ENCODE results near the gene SCN9A.
"Not testable (repeated sequence)": the region's sequence is repeated elsewhere in the genome, so short reads cannot be mapped to it uniquely, and the experiment has no call there.

Gene SCN9A

GRCh38 chr2:166375736-166376487 is at the start of gene SCN9A:
Gene SCN9A (minus strand): TSS chr2:166375944. CDS start chr2:166311756, 64,188 bp downstream.
- FAIRE-seq, result no peak

- FAIRE-seq, result no peak
Measured at GRCh38 chr2:166424841-166425240, 49.1 kb upstream of the SCN9A start.

GRCh38 chr2:166419616-166419934 is 43.8 kb upstream of the SCN9A start:
- FAIRE-seq, result peak; percentile 77

GRCh38 chr2:166418853-166419615 is 43.3 kb upstream of the SCN9A start:
- no peak for FAIRE-seq

- peak; percentile 31 for FAIRE-seq
Measured at GRCh38 chr2:166417669-166418068, 41.9 kb upstream of the SCN9A start.

GRCh38 chr2:166413255-166413654 is 37.5 kb upstream of the SCN9A start:
- no peak for FAIRE-seq

GRCh38 chr2:166411473-166412230 is 35.9 kb upstream of the SCN9A start:
- FAIRE-seq, result peak; percentile 90

- FAIRE-seq, result no peak
Measured at GRCh38 chr2:166410828-166411472, 35.2 kb upstream of the SCN9A start.

GRCh38 chr2:166407746-166408145 is 32.0 kb upstream of the SCN9A start:
- not testable (repeated sequence) for FAIRE-seq

GRCh38 chr2:166406374-166406773 is 30.6 kb upstream of the SCN9A start:
- no peak for FAIRE-seq

GRCh38 chr2:166405569-166405926 is 29.8 kb upstream of the SCN9A start:
- no peak for FAIRE-seq

GRCh38 chr2:166404831-166405568 is 29.3 kb upstream of the SCN9A start:
- FAIRE-seq, result no peak

GRCh38 chr2:166394245-166394644 is 18.5 kb upstream of the SCN9A start:
- no peak for FAIRE-seq

GRCh38 chr2:166393008-166393407 is 17.3 kb upstream of the SCN9A start:
- FAIRE-seq, result no peak

GRCh38 chr2:166388481-166389070 is 12.8 kb upstream of the SCN9A start:
- no peak for FAIRE-seq

- no peak for FAIRE-seq
Measured at GRCh38 chr2:166385313-166385712, 9.6 kb upstream of the SCN9A start.

GRCh38 chr2:166384774-166385173 is 9.0 kb upstream of the SCN9A start:
- FAIRE-seq, result peak; percentile 78

- no peak for FAIRE-seq
Measured at GRCh38 chr2:166382448-166382847, 6.7 kb upstream of the SCN9A start.

- FAIRE-seq, result no peak
Measured at GRCh38 chr2:166380615-166381014, 4.9 kb upstream of the SCN9A start.

GRCh38 chr2:166376873-166377272 is 1.1 kb upstream of the SCN9A start:
- FAIRE-seq, result no peak

GRCh38 chr2:166376488-166376828 is 714 bp upstream of the SCN9A start:
- FAIRE-seq, result no peak

GRCh38 chr2:166375195-166375735 is 479 bp downstream of the SCN9A start:
- no peak for FAIRE-seq
